Activated T-cell treated with anti-CD3 and anti-CD28 coated beads, Interleukin-2, amount 50 U/mL, for 24 hours (primary cell): Measurements from ENCODE around the gene LIPG.
"Not testable (repeated sequence)": the region's sequence is repeated elsewhere in the genome, so short reads cannot be mapped to it uniquely, and the experiment has no call there.

Experiments used
- DNase-seq: peaks from one replicate; pipeline ENCODE4 v3.0.0-alpha.2; 2020
- H3K27ac Mint-ChIP-seq: 2 replicates; pipeline ENCODE4 v1.8.0; 2020; ENCODE audit warnings: mild to moderate bottlenecking, mixed read lengths
- H3K27me3 Mint-ChIP-seq: 2 replicates; pipeline ENCODE4 v1.8.0; 2020; ENCODE audit warnings: mixed read lengths
- H3K36me3 Mint-ChIP-seq: 2 replicates; pipeline ENCODE4 v1.8.0; 2020; ENCODE audit warnings: low read depth, mixed read lengths
- H3K4me1 Mint-ChIP-seq: 2 replicates; pipeline ENCODE4 v1.8.0; 2020; ENCODE audit warnings: low read depth, mixed read lengths
- H3K4me3 Mint-ChIP-seq: 2 replicates; pipeline ENCODE4 v1.8.0; 2020; ENCODE audit warnings: mild to moderate bottlenecking, moderate library complexity, mixed read lengths
- H3K9me3 Mint-ChIP-seq: 2 replicates; pipeline ENCODE4 v1.8.0; 2020; ENCODE audit warnings: mixed read lengths

Gene LIPG

GRCh38 chr18:49529596-49529995 is 32.3 kb upstream of the LIPG start:
- H3K4me1 Mint-ChIP-seq = no peaks in the 10 kb centered on the region
- peaks cover 30% of the 10 kb centered on the region for H3K27me3 Mint-ChIP-seq
- no peak overlapping the region for H3K4me3 Mint-ChIP-seq
- no peak overlapping the region for H3K27ac Mint-ChIP-seq
- no peak for DNase-seq
- no peaks in the 10 kb centered on the region for H3K36me3 Mint-ChIP-seq
- H3K9me3 Mint-ChIP-seq = peaks cover 1% of the 10 kb centered on the region

DNA sequence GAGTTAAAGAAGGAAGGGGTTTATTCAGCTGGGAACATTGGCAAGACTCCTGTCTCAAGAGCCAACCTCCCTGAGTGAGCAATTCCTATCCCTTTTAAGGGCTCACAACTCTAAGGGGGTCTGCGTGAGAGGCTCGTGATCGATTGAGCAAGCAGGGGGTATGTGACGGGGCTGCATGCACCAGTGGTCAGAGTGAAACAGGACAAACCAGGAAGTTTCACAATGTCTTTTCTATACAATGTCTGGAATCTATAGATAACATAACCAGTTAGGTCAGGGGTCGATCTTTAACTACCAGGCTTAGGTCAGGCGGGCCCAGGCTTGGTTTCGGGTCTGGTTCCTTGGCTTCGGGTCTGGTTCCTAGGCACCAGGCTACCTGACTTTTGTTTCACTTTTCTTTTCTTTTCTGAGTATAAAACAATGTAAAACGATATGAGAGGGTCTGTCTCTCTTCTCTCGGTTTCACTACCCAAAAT is 30.1 kb upstream of the LIPG start:
- Mint-ChIP-seq H3K4me3 (no peak overlapping the region), H3K36me3 (no peaks in the 10 kb centered on the region), H3K27ac (no peak overlapping the region), H3K4me1 (no peaks in the 10 kb centered on the region), H3K9me3 (peaks cover 2% of the 10 kb centered on the region), H3K27me3 (peaks cover 30% of the 10 kb centered on the region)
- DNase-seq = no peak

GRCh38 chr18:49534846-49535601 is 26.8 kb upstream of the LIPG start:
- no peak for DNase-seq
- Mint-ChIP-seq H3K9me3 (peaks cover 2% of the 10 kb centered on the region), H3K4me3 (no peak overlapping the region), H3K27ac (no peak overlapping the region), H3K27me3 (peaks cover 18% of the 10 kb centered on the region), H3K36me3 (no peaks in the 10 kb centered on the region), H3K4me1 (no peaks in the 10 kb centered on the region)

- Mint-ChIP-seq H3K4me1 (no peaks in the 10 kb centered on the region), H3K27me3 (peaks cover 7% of the 10 kb centered on the region), H3K27ac (no peak overlapping the region), H3K4me3 (no peak overlapping the region), H3K36me3 (no peaks in the 10 kb centered on the region), H3K9me3 (peaks cover 2% of the 10 kb centered on the region)
- DNase-seq = no peak
Measured at GRCh38 chr18:49537232-49537896, 24.5 kb upstream of the LIPG start.

DNA sequence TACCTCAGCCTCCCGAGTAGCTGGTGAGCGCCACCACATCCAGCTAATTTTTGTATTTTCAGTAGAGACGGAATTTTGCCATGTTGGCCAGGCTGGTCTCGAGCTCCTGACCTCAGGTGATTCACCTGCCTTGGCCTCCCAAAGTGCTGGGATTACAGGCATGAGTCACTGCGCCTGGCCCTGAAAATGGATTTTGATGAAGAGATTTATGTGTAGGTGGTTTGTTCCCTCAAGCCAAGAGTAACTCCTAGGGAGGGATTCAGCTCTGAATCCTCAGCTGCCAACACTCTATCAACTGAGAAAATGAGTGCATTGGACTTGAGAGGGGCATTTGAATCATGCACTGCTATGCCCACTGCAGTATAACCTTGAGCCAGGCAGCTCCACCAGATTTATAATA is 17.5 kb upstream of the LIPG start:
- Mint-ChIP-seq H3K36me3 (no peaks in the 10 kb centered on the region), H3K4me1 (no peaks in the 10 kb centered on the region), H3K27ac (no peak overlapping the region), H3K9me3 (no peaks in the 10 kb centered on the region), H3K27me3 (peaks cover 13% of the 10 kb centered on the region), H3K4me3 (no peak overlapping the region)
- no peak for DNase-seq

DNA sequence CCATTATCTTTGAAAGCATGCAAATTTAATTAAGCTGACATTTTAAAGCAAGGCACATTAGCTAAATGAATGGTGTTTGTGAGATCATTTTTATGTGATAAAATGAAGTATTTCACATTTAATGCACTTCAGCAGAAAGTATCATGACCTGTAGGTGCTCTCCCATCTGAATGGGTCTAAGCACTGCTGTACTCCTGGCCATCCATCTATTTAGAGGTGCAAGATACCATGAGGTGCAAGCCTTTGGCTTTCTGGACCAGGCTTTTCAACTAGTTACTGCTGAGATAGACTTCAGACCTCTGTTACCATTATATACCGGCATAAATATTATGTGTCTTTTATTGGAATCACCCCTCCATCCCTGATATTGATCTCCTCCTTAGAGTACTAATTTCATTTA is 15.6 kb upstream of the LIPG start:
- H3K36me3 Mint-ChIP-seq = no peaks in the 10 kb centered on the region
- no peaks in the 10 kb centered on the region for H3K9me3 Mint-ChIP-seq
- H3K27ac Mint-ChIP-seq = no peak overlapping the region
- no peak for DNase-seq
- no peaks in the 10 kb centered on the region for H3K4me1 Mint-ChIP-seq
- no peak overlapping the region for H3K4me3 Mint-ChIP-seq
- peaks cover 17% of the 10 kb centered on the region for H3K27me3 Mint-ChIP-seq

GRCh38 chr18:49546719-49547273 is 15.1 kb upstream of the LIPG start:
- Mint-ChIP-seq H3K36me3 (no peaks in the 10 kb centered on the region), H3K27me3 (peaks cover 22% of the 10 kb centered on the region), H3K27ac (no peak overlapping the region), H3K4me1 (no peaks in the 10 kb centered on the region), H3K9me3 (no peaks in the 10 kb centered on the region), H3K4me3 (no peak overlapping the region)
- DNase-seq = no peak

GRCh38 chr18:49547701-49548100 is 14.2 kb upstream of the LIPG start:
- H3K4me1 Mint-ChIP-seq = no peaks in the 10 kb centered on the region
- no peaks in the 10 kb centered on the region for H3K36me3 Mint-ChIP-seq
- DNase-seq = no peak
- H3K4me3 Mint-ChIP-seq = no peak overlapping the region
- H3K9me3 Mint-ChIP-seq = no peaks in the 10 kb centered on the region
- H3K27ac Mint-ChIP-seq = no peak overlapping the region
- peaks cover 27% of the 10 kb centered on the region for H3K27me3 Mint-ChIP-seq

- Mint-ChIP-seq H3K4me1 (no peaks in the 10 kb centered on the region), H3K4me3 (no peak overlapping the region), H3K27ac (no peak overlapping the region), H3K27me3 (peaks cover 32% of the 10 kb centered on the region), H3K36me3 (no peaks in the 10 kb centered on the region), H3K9me3 (peaks cover 1% of the 10 kb centered on the region)
- no peak for DNase-seq
Measured at GRCh38 chr18:49548229-49548636, 13.6 kb upstream of the LIPG start.

DNA sequence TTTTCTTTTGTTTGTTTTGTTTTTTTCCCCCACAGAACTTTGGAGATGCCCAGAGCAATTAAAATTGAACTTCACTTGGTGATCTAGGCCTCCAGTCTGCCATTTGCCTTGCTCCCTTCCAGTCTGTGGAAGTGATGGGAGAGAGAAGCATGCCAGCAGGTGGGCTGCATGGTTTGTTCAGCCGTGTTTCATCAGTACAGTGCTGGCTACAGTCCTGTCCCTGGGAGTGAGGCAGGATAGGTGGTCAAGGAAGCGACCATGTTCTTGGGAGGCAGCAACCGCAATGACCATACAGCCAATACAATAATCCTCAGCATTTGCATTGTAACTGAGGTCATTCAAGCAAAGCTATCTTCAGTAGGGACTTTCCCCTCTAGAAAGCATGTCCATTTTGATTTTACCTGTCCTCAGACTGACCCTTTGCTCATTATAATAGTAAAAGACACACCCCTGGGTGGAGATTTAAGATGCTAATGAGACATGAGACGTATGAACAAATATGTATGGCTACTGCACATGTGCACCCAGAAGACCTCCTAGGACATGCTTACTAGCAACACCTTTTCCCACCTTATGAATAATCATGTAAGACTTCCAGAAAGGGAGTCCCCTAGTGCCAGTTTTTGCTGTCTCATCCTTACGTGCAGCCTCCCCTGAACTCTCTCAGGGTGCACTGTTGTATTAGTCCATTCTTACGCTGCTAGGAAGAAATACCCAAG is 11.1 kb upstream of the LIPG start:
- H3K9me3 Mint-ChIP-seq = peaks cover 2% of the 10 kb centered on the region
- no peak for DNase-seq
- no peaks in the 10 kb centered on the region for H3K36me3 Mint-ChIP-seq
- H3K4me3 Mint-ChIP-seq = no peak overlapping the region
- H3K27me3 Mint-ChIP-seq = peaks cover 49% of the 10 kb centered on the region
- H3K4me1 Mint-ChIP-seq = no peaks in the 10 kb centered on the region
- H3K27ac Mint-ChIP-seq = no peak overlapping the region

DNA sequence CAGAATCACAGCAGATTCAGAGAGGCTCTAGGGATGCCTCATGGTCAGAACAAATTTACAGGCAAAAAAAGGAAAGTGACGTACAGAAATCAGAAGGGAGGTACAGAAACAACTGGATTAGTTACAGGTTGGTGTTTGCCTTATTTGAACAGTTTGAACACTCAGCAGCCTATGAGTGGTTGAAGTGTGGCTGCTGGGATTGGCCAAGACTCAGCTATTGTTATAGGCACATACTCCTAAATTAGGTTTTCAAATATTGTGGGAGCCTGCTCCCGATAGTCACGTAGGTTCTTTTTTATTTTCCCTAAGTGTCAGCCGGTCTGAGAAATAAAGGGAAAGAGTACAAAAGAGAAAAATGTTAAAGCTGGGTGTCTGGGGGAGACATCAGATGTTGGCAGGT is 8.9 kb upstream of the LIPG start:
- Mint-ChIP-seq H3K9me3 (peaks cover 2% of the 10 kb centered on the region), H3K36me3 (no peaks in the 10 kb centered on the region), H3K4me1 (no peaks in the 10 kb centered on the region), H3K4me3 (no peak overlapping the region), H3K27ac (no peak overlapping the region), H3K27me3 (peaks cover 39% of the 10 kb centered on the region)
- no peak for DNase-seq

GRCh38 chr18:49555641-49556040 is 6.2 kb upstream of the LIPG start:
- H3K27ac Mint-ChIP-seq = no peak overlapping the region
- peaks cover 57% of the 10 kb centered on the region for H3K27me3 Mint-ChIP-seq
- H3K4me1 Mint-ChIP-seq = peaks cover 3% of the 10 kb centered on the region
- DNase-seq = no peak
- H3K4me3 Mint-ChIP-seq = no peak overlapping the region
- H3K9me3 Mint-ChIP-seq = peaks cover 2% of the 10 kb centered on the region
- H3K36me3 Mint-ChIP-seq = no peaks in the 10 kb centered on the region

- Mint-ChIP-seq H3K4me1 (peaks cover 29% of the 10 kb centered on the region), H3K9me3 (no peaks in the 10 kb centered on the region), H3K36me3 (no peaks in the 10 kb centered on the region), H3K4me3 (no peak overlapping the region), H3K27me3 (peaks cover 63% of the 10 kb centered on the region), H3K27ac (no peak overlapping the region)
- no peak for DNase-seq
Measured at GRCh38 chr18:49558356-49558755, 3.5 kb upstream of the LIPG start.

GRCh38 chr18:49559326-49559931 is 2.4 kb upstream of the LIPG start:
- H3K4me3 Mint-ChIP-seq, H3K36me3 Mint-ChIP-seq, DNase-seq, H3K9me3 Mint-ChIP-seq, H3K27ac Mint-ChIP-seq: not testable (repeated sequence)
- Mint-ChIP-seq H3K27me3 (peaks cover 64% of the 10 kb centered on the region), H3K4me1 (peaks cover 31% of the 10 kb centered on the region)
